SK-MEL-5 (cell line): ENCODE data around the gene ENTR1. TPM values are rescaled to one million over a fixed set of nuclear protein-coding genes. Genes with fewer than 3 reads are reported as not detected.

ENCODE experiments used
- DNase-seq: peaks from one replicate; pipeline ENCODE4 v3.0.0-alpha.2; 2016; ENCODE audit warnings: low read depth, low spot score
- in situ Hi-C: cut with HindIII; loops from 2 replicates; pipeline ENCODE4 v1.10.0; 2016; ENCODE audit warnings: low sequenced_read_pairs, high pct_unique_total_duplicates, low pct_unique_long_range_greater_than_20kb
- total RNA-seq: library from RNA; depleted of rRNA; stranded (reverse); fragments of >200 nt; shearing (Covaris generic); gene quantifications from 2 replicates; pipeline ENCODE4 v1.2.3, GENCODE V29; 2014

Gene ENTR1
- total RNA-seq, 1 experiment from 2014 or later = 71.1 TPM

DNA sequence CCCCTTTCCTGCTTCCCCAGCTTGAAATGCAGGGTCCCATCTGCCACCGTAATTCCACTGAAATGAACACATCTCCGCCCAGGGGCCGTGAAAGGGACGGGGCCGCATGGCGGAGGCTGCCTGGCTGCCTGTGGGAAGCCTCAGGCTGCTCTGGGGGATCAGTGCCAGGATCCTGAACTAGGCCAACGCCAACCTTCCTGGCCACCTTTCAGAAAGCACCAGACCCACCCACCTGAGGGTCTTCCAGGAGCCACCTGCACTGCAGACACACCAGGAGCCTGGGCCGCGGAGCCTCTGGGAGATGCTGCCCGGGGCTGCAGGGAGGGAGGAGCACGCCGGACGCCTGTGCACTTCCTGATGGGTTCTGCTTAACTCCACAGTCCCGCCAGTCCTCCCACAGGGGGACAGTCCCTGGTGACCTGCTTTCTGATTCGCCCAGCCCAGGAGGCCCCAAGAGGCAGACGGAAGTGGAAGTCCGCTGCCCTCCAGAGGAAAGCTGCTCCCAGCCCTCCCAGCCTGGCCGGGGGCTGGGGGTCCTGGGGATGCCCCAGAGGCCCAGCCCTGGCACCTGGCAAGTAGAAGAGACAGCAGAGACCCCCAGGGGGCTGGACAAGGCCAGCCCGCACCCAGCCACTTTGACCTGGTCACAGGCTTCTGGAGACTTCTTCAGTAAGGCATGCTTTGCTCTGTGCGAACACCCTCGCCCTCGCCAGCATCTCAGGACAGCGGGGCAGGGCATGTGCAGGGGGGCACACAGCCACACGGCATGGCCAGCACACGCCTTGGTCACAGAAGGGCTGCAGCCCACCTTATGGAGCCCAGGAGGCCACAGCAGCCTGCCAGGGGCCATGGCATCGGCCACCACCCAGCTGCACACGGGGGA is 36.9 kb downstream of the ENTR1 start, which contains the start of gene CARD9:
TSS of gene CARD9 (minus strand) at position 370 of the 883 bp plus-strand sequence. CDS start 1,591 bp downstream, outside the sequence.
- no peak for DNase-seq
- in situ Hi-C loops = no loop called here

DNA sequence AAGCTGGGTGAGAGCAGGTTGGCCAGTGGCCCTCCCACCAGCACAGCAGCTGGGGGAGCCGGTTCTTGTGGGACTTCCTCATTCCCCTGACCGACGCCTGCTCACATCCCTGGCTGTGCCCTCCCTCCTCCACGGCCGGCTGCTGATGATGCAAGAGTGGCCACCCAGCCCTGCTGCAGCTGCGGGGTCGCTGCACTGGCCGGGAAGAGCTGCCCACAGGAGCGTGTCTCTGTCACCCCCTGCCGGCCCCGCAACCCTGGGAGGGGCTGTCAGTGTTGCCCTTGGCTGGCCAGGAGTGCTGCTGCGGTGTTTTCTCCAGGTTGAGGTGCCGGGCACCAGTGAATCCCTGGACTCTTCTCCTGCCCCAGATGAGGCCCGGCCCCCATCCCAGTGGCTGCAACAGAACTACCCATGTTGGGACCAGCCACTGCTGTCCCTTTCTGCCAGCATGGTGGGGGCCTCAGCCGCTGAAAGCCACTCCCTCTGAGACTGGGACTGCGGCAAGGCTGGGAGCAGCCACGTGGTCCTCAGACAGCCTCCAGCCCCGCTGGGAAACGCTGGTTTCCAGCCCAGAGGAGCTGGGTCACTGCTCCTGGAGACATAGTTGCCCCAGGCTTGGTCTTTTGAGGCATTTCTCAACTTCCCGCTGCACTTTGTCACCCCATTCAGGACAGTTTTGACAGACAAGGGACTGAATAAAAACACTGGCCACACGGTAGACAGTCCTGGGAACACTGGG is 37.7 kb downstream of the ENTR1 start:
- DNase-seq = peak; percentile 11
- in situ Hi-C loops = no loop called here

DNA sequence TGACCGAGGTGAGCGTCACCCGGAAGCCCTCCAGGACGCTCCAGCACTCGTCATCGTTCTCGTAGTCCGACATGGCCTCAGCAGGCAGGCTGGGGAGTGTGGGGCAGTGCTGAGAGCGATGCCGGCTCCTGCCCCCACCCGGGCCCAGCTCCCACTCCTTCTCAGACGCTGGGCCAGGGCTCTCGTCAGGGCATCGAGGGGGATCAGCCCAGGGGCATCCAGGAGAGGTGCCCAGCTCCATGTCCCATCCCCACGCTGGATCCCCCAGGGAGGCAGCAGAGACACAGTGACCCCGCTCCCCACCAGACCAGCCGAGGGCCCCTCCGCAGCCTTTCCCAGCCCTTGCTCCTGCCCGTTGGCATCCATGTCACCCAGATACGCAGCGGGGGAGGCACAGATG is 38.4 kb downstream of the ENTR1 start:
- in situ Hi-C loops = no loop called here

DNA sequence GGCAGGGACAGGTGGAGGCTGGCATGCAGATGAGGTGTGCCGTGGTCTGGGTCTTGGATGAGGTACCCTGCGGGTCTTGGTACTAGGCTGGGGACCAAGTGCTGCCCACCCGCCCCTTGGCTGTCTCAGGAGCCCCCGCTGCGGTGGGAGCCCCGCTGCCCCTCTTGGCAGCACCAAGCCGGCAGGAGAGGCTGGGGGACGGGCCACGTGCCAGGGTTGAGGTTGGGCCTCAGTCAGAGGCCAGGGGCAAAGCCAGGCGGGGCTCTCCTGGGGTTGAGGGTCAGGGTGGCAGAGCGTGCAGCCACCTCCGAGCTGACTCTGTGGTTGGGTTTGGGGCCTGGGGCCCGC is 38.9 kb downstream of the ENTR1 start:
- DNase-seq = no peak
- in situ Hi-C loops = no loop called here

More for the DNA sequence above, 38.4 kb downstream of the ENTR1 start:
- DNase-seq = no peak

DNA sequence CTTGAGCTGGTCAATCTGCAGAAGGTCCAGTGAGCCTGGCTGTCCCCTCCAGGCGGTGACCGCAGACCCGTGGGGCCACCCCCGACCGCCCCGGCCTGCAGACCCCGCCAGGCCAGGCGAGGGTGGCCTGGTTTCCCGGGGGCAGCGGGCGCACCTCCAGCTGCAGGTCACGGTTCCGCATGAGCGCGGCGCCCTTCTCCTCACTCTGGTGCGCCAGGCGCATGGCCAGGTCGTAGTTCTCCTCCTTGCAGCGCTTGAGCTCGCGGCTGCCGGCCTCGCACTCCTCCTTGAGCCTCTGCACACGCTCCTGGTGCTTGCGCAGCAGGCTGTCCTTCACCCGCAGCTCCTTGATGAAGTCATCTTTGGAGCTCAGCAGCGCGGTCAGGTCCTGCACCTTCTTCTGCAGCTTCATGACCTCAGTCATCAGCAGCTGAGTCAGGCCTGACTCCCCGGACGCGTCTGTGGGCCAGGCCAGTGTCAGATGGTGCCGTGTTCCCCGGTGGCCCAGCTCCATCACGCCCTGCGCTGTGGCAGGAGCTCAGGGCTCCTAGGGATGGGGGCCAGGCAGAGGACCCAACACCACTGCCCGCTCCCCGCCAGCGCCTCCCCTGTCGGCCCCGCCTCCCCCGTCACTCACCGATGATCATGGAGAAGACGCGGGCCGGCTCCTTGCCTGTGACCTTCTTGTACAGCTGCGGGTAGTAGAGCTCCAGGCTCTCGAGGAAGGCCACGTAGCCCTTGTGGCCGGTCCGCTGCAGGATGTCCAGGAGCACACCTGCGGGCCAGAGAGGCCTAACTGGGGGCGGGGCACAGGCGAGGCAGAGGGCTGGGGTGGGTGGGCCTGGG is 39.5 kb downstream of the ENTR1 start:
- in situ Hi-C loops = no loop called here
- DNase-seq = no peak

DNA sequence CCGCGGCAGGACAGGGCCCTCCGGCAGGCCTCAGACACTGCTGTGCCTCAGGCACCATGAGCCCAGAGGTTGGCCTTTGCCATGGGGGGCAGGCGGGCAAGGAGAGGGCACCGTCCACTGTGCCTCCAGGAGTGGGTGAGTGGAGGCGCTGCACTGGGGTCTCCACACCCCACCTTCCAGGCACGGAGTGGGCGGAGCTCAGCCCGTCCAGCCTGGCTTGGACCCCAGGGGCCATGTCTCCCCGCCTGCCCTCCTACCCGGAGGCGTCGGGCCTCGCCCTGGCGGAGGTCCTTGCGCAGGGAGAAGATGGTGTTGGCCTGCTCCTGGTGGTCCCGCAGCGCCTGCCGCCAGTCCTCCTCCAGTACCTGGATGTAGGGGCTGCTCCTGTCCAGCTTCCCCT is 40.4 kb downstream of the ENTR1 start:
- in situ Hi-C loops = no loop called here
- no peak for DNase-seq

DNA sequence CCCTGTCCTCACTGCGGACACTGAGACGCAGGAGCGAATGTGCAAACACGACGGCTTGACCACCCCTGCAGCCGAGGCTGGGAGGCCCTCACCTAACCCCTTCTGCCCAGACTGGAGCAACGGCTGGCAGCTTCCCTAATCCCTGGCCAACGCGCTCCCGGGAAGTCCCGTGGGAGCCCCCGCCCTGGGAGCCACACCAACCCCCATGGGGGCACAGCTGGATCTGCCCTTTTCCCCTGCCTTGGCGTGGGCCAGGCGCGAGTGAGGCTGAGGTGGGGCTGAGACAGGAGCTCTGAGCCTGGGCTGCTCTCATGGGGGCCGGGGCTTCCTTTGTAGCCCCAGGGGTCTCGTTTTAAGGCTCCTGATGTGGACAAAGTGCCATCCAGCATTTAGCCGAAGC is 42.2 kb downstream of the ENTR1 start:
- in situ Hi-C loops = no loop called here
- DNase-seq = no peak

DNA sequence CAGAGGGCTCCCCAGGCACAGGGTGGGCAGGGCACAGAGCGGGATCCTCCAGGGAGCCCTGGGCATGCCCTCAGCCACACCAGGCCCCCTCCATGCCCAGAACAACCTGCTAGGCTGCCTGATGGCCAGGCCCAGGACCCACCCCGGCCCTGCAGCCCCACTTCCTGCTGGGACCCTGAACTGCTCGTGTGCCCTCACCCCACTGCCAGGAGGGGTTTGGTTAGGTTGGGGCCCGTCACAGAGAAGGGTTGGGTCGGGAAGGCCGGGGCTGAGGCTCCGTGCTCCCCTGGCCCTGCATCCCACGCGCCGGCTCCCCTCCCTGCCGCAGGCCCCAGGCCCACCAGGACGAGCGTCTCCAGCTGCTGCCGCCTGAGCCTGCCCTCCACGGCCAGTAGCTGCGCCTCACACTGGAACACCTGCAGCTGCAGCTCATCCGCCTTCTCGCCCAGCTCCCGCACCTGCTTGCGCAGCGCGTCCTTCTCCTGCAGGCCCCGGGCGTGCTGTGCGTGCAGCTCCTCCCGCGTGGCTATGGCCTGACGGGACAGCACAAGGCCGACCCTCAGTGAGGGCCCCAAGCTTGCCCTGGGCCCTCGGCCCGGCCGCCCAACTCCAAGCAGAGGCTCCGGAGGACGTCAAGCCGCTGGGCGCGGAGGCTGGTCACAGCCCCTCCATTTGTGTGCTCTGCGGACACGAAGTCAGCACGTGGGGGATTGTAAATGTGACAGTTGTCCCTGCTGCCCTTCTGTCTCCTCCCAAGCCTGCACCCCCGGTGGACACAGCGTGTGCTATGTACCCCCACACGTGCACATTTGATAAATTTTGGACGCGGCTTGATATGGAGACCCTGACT is 42.9 kb downstream of the ENTR1 start:
- in situ Hi-C loops = no loop called here
- DNase-seq = no peak

DNA sequence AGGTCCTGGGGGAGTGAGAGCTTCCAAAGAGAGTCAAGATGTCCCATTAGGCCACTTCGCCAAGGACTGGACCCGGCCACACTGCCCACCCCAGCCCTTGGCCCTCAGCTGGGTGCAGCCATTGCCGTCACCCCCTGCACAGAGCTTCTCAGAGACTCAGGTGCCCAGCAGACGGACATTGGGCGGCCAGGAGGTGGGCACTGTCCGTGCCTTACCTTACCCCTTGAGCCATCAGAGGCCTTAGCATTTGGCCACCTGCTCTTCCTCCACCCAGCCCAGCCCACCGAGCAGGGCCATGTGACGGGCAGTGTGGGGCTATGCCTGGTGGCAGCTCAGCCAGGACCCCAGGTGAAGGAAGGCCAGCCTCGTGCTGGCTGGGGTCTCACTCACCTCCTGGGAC is 43.6 kb downstream of the ENTR1 start:
- DNase-seq = no peak
- in situ Hi-C loops = no loop called here

DNA sequence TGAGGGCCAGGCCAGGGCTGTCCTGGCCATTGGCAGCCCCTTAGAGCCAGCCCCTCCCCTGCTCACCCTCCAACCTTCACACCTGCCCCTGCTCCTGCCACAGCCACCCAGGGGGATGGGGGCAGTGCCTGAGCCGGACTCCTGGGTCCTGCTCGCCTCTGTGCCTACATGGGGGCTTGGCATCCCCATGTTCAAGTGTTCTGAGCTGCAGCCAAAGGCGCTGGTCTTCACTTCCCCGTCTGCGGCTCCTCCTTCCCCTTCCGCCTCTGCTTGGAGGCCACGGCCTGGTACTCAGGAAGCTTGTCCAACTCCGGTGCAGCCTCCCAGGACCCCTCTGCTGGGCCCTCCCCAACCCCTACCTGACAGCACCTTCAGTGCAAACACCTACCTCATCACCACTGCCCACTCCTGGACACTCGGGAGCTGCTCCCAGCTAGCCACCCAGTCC is 44.6 kb downstream of the ENTR1 start:
- in situ Hi-C loops = no loop called here
- no peak for DNase-seq

DNA sequence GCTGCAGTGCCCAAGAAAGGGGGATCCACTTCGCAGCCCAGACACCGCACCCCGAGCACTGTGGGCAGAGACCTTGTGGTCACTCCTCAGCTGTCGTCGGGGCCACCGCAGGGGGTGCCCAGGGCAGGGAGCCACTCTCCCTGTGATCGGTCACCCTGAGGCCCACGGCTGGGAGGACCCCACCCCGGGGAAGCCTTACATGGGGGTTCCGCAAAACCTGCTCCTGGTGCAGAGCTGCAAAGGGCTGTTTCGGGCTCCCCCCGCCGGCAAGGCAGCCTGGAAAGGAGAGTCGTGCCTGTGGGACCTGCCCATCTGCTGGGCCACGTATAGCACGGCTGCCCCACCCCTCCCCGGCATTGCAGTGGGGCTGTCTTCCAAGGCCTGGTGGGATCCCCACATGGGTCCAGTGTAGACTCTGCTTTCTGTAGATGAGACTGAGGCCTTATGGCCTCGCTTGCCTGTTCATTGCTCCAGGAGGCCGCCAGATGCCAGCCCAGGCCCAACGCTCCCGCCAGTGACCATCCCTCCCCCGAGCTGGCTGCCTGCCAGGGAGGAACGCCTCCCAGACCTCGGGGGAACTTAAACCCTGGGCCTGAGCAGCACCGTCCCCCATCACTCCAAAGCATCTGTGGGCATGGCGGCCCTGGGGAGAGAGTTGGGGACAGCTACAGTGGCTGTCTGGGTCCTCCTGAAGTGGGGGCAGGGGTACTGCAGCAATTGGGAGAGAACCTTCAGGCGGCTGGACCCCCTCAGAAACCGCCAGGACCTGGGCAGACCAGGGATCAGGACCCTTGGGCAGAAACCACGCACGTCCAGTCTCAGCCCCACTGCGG is 45.3 kb downstream of the ENTR1 start:
- no peak for DNase-seq
- in situ Hi-C loops = no loop called here

DNA sequence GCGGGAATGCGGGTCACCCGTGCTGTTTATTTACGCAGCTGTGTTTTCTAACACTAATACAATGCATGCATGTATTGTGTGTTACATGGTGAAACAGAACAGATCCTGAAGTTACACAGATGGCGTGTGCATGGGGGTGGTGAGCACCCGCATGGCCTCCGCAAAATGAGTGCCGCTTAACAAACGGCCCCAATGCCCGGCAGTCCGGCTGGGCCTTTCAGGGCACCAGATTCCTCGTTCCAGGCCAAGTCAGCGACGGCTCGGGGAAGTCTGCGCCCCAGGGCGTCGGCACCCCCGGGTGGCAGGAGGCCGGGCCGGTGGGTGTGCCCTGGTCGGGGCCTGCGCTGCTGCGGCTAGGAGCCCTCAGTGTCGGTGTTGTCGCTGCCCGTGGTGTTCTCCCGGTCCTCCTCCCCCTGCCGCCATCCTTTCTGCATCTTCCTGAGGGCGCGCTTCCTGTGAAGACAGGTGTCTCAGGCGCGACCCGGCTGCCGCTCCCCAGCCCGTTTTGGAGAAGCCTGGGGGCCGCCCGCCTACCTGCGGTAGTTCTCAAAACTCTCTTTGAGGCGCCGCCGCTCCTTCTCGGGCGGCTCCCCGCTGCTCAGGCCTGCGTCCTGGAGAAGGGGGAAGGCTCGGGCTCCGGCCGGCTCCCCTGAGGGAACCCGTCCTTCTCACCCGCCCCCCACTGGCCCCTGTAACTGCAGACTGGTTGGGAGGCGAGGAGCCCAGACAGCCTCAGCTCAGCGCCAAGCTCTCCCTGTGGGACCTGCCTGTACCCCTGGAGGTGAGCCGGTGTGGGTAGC is 46.3 kb downstream of the ENTR1 start:
- DNase-seq = no peak
- in situ Hi-C loops = no loop called here

DNA sequence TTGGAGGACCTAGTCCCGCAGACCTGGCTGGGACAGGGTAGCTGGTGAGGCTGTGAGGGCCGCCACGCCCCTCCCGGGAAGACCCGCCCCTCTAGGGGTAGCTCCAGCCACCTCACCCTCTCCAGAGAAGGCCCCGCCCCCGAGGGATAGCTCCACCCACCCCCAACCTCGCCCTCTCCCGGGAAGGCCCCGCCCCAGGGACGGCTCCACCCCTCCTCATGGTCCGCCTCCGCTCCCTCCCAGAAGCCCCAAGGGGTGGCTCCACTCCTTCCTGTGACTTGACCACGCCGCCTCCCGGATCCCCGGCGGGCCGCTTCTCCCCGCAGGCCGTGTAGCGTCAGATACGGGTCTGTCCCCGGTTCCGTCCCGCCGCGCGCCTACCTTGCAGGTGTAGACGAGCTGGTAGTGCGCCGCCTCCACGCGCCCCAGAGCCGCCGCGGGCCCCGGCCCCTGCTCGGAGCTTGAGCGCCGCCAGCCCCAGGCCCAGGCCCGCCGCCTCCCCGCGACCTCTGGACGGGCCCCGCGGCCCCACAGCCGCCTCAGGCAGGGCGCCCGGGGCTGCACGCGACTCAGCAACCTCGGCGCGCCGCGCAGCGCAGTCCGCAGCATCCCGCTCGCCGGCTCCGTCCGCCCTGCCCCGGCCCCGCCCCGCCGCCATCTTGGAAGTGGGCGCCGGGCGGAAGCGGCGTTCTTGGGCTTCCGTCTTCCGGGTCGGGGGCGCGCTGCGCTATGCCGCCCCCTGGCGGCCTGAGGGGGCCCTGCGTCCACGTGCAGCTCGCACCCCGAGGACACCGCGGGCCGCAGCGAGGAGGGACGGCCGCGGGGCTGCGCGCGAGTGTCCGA is 47.1 kb downstream of the ENTR1 start, which contains the start of gene DNLZ:
TSS of gene DNLZ (minus strand) at position 639 of the 843 bp plus-strand sequence. CDS start at position 609, 30 bp downstream.
- in situ Hi-C loops = no loop called here
- DNase-seq = peak; percentile 95

DNA sequence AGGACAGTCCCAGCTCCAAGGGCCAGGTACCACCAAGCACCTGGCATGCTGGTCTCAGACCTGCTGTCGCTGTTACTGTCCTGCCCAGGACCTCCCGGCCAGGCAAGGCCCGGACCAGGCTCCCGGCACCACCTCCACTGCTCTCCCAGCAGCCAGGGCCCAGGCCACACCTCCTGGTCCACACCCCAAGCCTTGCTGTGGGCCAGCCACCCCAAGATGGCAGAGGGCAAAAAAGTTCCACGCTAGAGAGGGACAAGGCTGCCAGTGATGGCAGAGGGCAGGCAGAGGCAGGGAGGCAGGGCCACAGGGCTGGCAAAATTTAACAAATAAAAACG is 48.0 kb downstream of the ENTR1 start:
- no peak for DNase-seq
- in situ Hi-C loops = no loop called here
